ENCODE data around the gene SAP30BP.

- TF ChIP-seq OSR1 (CRISPR knock-in tag; IDR thresholded peaks at IDR 0.05) (no peak), RARB (CRISPR knock-in tag; IDR thresholded peaks at IDR 0.05) (no peak), SNAI2 (CRISPR knock-in tag; IDR thresholded peaks at IDR 0.05) (no peak), BACH2 (CRISPR knock-in tag; IDR thresholded peaks at IDR 0.05; ENCODE audit: borderline replicate concordance) (no peak), TCF4 (CRISPR knock-in tag; IDR thresholded peaks at IDR 0.05; ENCODE audit: borderline replicate concordance) (no peak), ZFP30 (CRISPR knock-in tag; IDR thresholded peaks at IDR 0.05) (no peak), POU6F1 (CRISPR knock-in tag; IDR thresholded peaks at IDR 0.05; ENCODE audit: borderline replicate concordance, low read depth) (no peak)
Measured at GRCh38 chr17:75642182-75642783, 24.9 kb upstream of the SAP30BP start.
